ENCODE data around the gene BIRC5.

BIRC5 gene

GRCh38 chr17:78266771-78267170 lies 52.7 kb downstream of the BIRC5 start:
- no peaks in the 10 kb centered on the region for H3K4me1 ChIP-seq (ENCODE audit: control insufficient read depth, insufficient read depth, low read length)
- H3K27me3 ChIP-seq (ENCODE audit: control insufficient read depth, insufficient read depth, low read length), result peaks cover 44% of the 10 kb centered on the region
- no peak overlapping the region for H3K4me2 ChIP-seq (ENCODE audit: low read length)
- no peaks in the 10 kb centered on the region for H3K9me3 ChIP-seq (replicated peaks; ENCODE audit: low read length)
- no peak overlapping the region for H3K4me3 ChIP-seq (ENCODE audit: low read length)
- H3K36me3 ChIP-seq (ENCODE audit: insufficient read depth, low read length), result no peaks in the 10 kb centered on the region
- H3K9ac ChIP-seq (ENCODE audit: low read depth, low read length), result no peak overlapping the region

- Histone ChIP-seq H3K9me3 (replicated peaks; ENCODE audit: low read length) (no peaks in the 10 kb centered on the region), H3K4me1 (ENCODE audit: control insufficient read depth, insufficient read depth, low read length) (no peaks in the 10 kb centered on the region), H3K27me3 (ENCODE audit: control insufficient read depth, insufficient read depth, low read length) (peaks cover 51% of the 10 kb centered on the region), H3K4me3 (ENCODE audit: low read length) (no peak overlapping the region), H3K9ac (ENCODE audit: low read depth, low read length) (no peak overlapping the region), H3K36me3 (ENCODE audit: insufficient read depth, low read length) (no peaks in the 10 kb centered on the region), H3K4me2 (ENCODE audit: low read length) (no peak overlapping the region)
Measured at GRCh38 chr17:78267253-78268073, 53.4 kb downstream of the BIRC5 start.

- peaks cover 56% of the 10 kb centered on the region for H3K27me3 ChIP-seq (ENCODE audit: control insufficient read depth, insufficient read depth, low read length)
- H3K4me2 ChIP-seq (ENCODE audit: low read length), result no peak overlapping the region
- no peaks in the 10 kb centered on the region for H3K4me1 ChIP-seq (ENCODE audit: control insufficient read depth, insufficient read depth, low read length)
- H3K4me3 ChIP-seq (ENCODE audit: low read length), result no peak overlapping the region
- no peaks in the 10 kb centered on the region for H3K36me3 ChIP-seq (ENCODE audit: insufficient read depth, low read length)
- no peak overlapping the region for H3K9ac ChIP-seq (ENCODE audit: low read depth, low read length)
- no peaks in the 10 kb centered on the region for H3K9me3 ChIP-seq (replicated peaks; ENCODE audit: low read length)
Measured at GRCh38 chr17:78268191-78268874, 54.3 kb downstream of the BIRC5 start.

GRCh38 chr17:78268951-78269905 lies 55.2 kb downstream of the BIRC5 start:
- Histone ChIP-seq H3K9me3 (replicated peaks; ENCODE audit: low read length) (peaks cover 3% of the 10 kb centered on the region), H3K9ac (ENCODE audit: low read depth, low read length) (no peak overlapping the region), H3K36me3 (ENCODE audit: insufficient read depth, low read length) (no peaks in the 10 kb centered on the region), H3K27me3 (ENCODE audit: control insufficient read depth, insufficient read depth, low read length) (peaks cover 63% of the 10 kb centered on the region), H3K4me2 (ENCODE audit: low read length) (no peak overlapping the region), H3K4me3 (ENCODE audit: low read length) (no peak overlapping the region), H3K4me1 (ENCODE audit: control insufficient read depth, insufficient read depth, low read length) (no peaks in the 10 kb centered on the region)

GRCh38 chr17:78269955-78270381 lies 55.9 kb downstream of the BIRC5 start:
- Histone ChIP-seq H3K4me1 (ENCODE audit: control insufficient read depth, insufficient read depth, low read length) (no peaks in the 10 kb centered on the region), H3K27me3 (ENCODE audit: control insufficient read depth, insufficient read depth, low read length) (peaks cover 63% of the 10 kb centered on the region), H3K9me3 (replicated peaks; ENCODE audit: low read length) (peaks cover 3% of the 10 kb centered on the region), H3K4me2 (ENCODE audit: low read length) (no peak overlapping the region), H3K36me3 (ENCODE audit: insufficient read depth, low read length) (no peaks in the 10 kb centered on the region), H3K9ac (ENCODE audit: low read depth, low read length) (no peak overlapping the region), H3K4me3 (ENCODE audit: low read length) (no peak overlapping the region)

GRCh38 chr17:78271419-78272170 lies 57.5 kb downstream of the BIRC5 start:
- H3K4me1 ChIP-seq (ENCODE audit: control insufficient read depth, insufficient read depth, low read length), result no peaks in the 10 kb centered on the region
- no peak overlapping the region for H3K4me3 ChIP-seq (ENCODE audit: low read length)
- H3K9me3 ChIP-seq (replicated peaks; ENCODE audit: low read length), result peaks cover 3% of the 10 kb centered on the region
- no peak overlapping the region for H3K9ac ChIP-seq (ENCODE audit: low read depth, low read length)
- H3K4me2 ChIP-seq (ENCODE audit: low read length), result no peak overlapping the region
- H3K27me3 ChIP-seq (ENCODE audit: control insufficient read depth, insufficient read depth, low read length), result peaks cover 67% of the 10 kb centered on the region
- H3K36me3 ChIP-seq (ENCODE audit: insufficient read depth, low read length), result no peaks in the 10 kb centered on the region

- H3K4me2 ChIP-seq (ENCODE audit: low read length), result peak overlapping the region; percentile 25
- peaks cover 3% of the 10 kb centered on the region for H3K9me3 ChIP-seq (replicated peaks; ENCODE audit: low read length)
- H3K27me3 ChIP-seq (ENCODE audit: control insufficient read depth, insufficient read depth, low read length), result peaks cover 67% of the 10 kb centered on the region
- no peaks in the 10 kb centered on the region for H3K36me3 ChIP-seq (ENCODE audit: insufficient read depth, low read length)
- H3K4me1 ChIP-seq (ENCODE audit: control insufficient read depth, insufficient read depth, low read length), result no peaks in the 10 kb centered on the region
- no peak overlapping the region for H3K4me3 ChIP-seq (ENCODE audit: low read length)
- no peak overlapping the region for H3K9ac ChIP-seq (ENCODE audit: low read depth, low read length)
Measured at GRCh38 chr17:78272181-78272913, 58.3 kb downstream of the BIRC5 start.

- Histone ChIP-seq H3K27me3 (ENCODE audit: control insufficient read depth, insufficient read depth, low read length) (peaks cover 67% of the 10 kb centered on the region), H3K4me1 (ENCODE audit: control insufficient read depth, insufficient read depth, low read length) (no peaks in the 10 kb centered on the region), H3K9ac (ENCODE audit: low read depth, low read length) (no peak overlapping the region), H3K4me3 (ENCODE audit: low read length) (no peak overlapping the region), H3K9me3 (replicated peaks; ENCODE audit: low read length) (peaks cover 3% of the 10 kb centered on the region), H3K4me2 (ENCODE audit: low read length) (peak overlapping the region; percentile 25), H3K36me3 (ENCODE audit: insufficient read depth, low read length) (no peaks in the 10 kb centered on the region)
Measured at GRCh38 chr17:78272914-78273258, 58.8 kb downstream of the BIRC5 start.

GRCh38 chr17:78273813-78274212 lies 59.8 kb downstream of the BIRC5 start:
- peaks cover 61% of the 10 kb centered on the region for H3K27me3 ChIP-seq (ENCODE audit: control insufficient read depth, insufficient read depth, low read length)
- H3K4me2 ChIP-seq (ENCODE audit: low read length), result no peak overlapping the region

More at GRCh38 chr17:78273813-78274212, 59.8 kb downstream of the BIRC5 start:
- no peak overlapping the region for H3K9ac ChIP-seq (ENCODE audit: low read depth, low read length)
- no peak overlapping the region for H3K4me3 ChIP-seq (ENCODE audit: low read length)
- no peaks in the 10 kb centered on the region for H3K36me3 ChIP-seq (ENCODE audit: insufficient read depth, low read length)
- peaks cover 3% of the 10 kb centered on the region for H3K9me3 ChIP-seq (replicated peaks; ENCODE audit: low read length)
- no peaks in the 10 kb centered on the region for H3K4me1 ChIP-seq (ENCODE audit: control insufficient read depth, insufficient read depth, low read length)

All from skeletal muscle satellite cell (primary cell).